IMR-90 (cell line): ENCODE results near the gene CC2D2A. TPM values are rescaled to one million over a fixed set of nuclear protein-coding genes. Genes with fewer than 3 reads are reported as not detected.

Experiments
- ATAC-seq: fragments of 200-7000 bp; cut with Tn5 transposase; 2 replicates; pipeline ENCODE4 v1.9.1; 2020; ENCODE audit warnings: low read depth, mild to moderate bottlenecking, moderate library complexity
- BruUV-seq: library from RNA; stranded (reverse); fragments of 400-500 nt; replicated peaks from 2 replicates; lab custom pipeline; 2021; lab: Mats Ljungman, UMichigan
- CTCF ChIA-PET: fragments of 300-600 bp; formaldehyde crosslinking; extraction: SDS; loops from one replicate; lab custom pipeline; 2021; ENCODE audit warnings: antibody characterized with exemption; lab: Yijun Ruan, JAX
- POLR2A ChIA-PET: fragments of 300-600 bp; sonication (Branson Sonifier 250); formaldehyde crosslinking; loops from one replicate; lab custom pipeline; 2022; ENCODE audit warnings: antibody characterized with exemption; ENCODE audit not compliant: unreplicated experiment; lab: Charles Lee
- DNase-seq: peaks from one replicate; pipeline ENCODE4 v3.0.0; 2013
- H2AFZ ChIP-seq: replicated peaks from 2 replicates; pipeline ENCODE3; 2013; ENCODE audit warnings: low read length, mild to moderate bottlenecking; ENCODE audit not compliant: poor library complexity
- H2AK5ac ChIP-seq: 2 replicates; pipeline ENCODE4 v1.6.1; 2013; ENCODE audit warnings: low read depth, low read length, inconsistent platforms
- H2AK9ac ChIP-seq: replicated peaks from 2 replicates; pipeline ENCODE3; 2013; ENCODE audit warnings: mild to moderate bottlenecking, low read depth, low read length, moderate library complexity; ENCODE audit not compliant: poor library complexity
- H2BK120ac ChIP-seq: 2 replicates; pipeline ENCODE4 v1.6.1; 2013; ENCODE audit warnings: low read depth, low read length, inconsistent platforms
- H2BK15ac ChIP-seq: 3 replicates; pipeline ENCODE4 v1.6.1; 2013; ENCODE audit warnings: low read depth, low read length, inconsistent platforms
- H2BK20ac ChIP-seq: 2 replicates; pipeline ENCODE4 v1.6.1; 2013; ENCODE audit warnings: low read depth, mild to moderate bottlenecking, inconsistent platforms, low read length, moderate library complexity
- H2BK5ac ChIP-seq: 2 replicates; pipeline ENCODE4 v1.6.1; 2013; ENCODE audit warnings: mild to moderate bottlenecking, low read depth, low read length, inconsistent platforms; ENCODE audit not compliant: poor library complexity, severe bottlenecking
- H3K14ac ChIP-seq: replicated peaks from 2 replicates; pipeline ENCODE4 v1.6.1; 2013; ENCODE audit warnings: low read depth, low read length, inconsistent platforms
- H3K18ac ChIP-seq: 2 replicates; pipeline ENCODE4 v1.6.1; 2013; ENCODE audit warnings: low read depth, low read length, control low read depth
- H3K23ac ChIP-seq: 2 replicates; pipeline ENCODE4 v1.6.1; 2013; ENCODE audit warnings: low read depth, low read length, inconsistent platforms
- H3K27ac ChIP-seq: 2 replicates; pipeline ENCODE4 v1.5.1; 2013; ENCODE audit warnings: mild to moderate bottlenecking, control low read depth, low read length; ENCODE audit not compliant: insufficient read depth
- H3K27me3 ChIP-seq: 2 replicates; pipeline ENCODE4 v1.6.1; 2013; ENCODE audit warnings: low read length; ENCODE audit not compliant: control insufficient read depth, insufficient read depth
- H3K36me3 ChIP-seq: 2 replicates; pipeline ENCODE4 v1.6.1; 2013; ENCODE audit warnings: low read length, mixed read lengths; ENCODE audit not compliant: control insufficient read depth, insufficient read depth
- H3K4ac ChIP-seq: 2 replicates; pipeline ENCODE4 v1.6.1; 2013; ENCODE audit warnings: low read depth, low read length, inconsistent platforms
- H3K4me1 ChIP-seq: 2 replicates; pipeline ENCODE4 v1.6.1; 2013; ENCODE audit warnings: low read length, mixed read lengths; ENCODE audit not compliant: control insufficient read depth, insufficient read depth
- H3K4me2 ChIP-seq: 2 replicates; pipeline ENCODE4 v1.6.1; 2013; ENCODE audit warnings: low read depth, mild to moderate bottlenecking, control low read depth, low read length, moderate library complexity
- H3K4me3 ChIP-seq: 2 replicates; pipeline ENCODE4 v1.5.1; 2013; ENCODE audit warnings: low read depth, mild to moderate bottlenecking, control low read depth, low read length, moderate library complexity; ENCODE audit not compliant: insufficient read depth
- H3K56ac ChIP-seq: 2 replicates; pipeline ENCODE4 v1.6.1; 2013; ENCODE audit warnings: low read length, inconsistent platforms; ENCODE audit not compliant: insufficient read depth; ENCODE audit errors: extremely low read depth
- H3K79me1 ChIP-seq, 2 experiments: 2 replicates each; pipeline ENCODE4 v1.6.1; 2013; ENCODE audit warnings: low read length in 2 of 2, inconsistent platforms in 1 of 2, low read depth in 1 of 2
- H3K9ac ChIP-seq: 2 replicates; pipeline ENCODE4 v1.6.1; 2013; ENCODE audit warnings: low read depth, low read length, control low read depth
- H3K9me1 ChIP-seq: 2 replicates; pipeline ENCODE4 v1.6.1; 2013; ENCODE audit warnings: low read length, inconsistent platforms; ENCODE audit not compliant: insufficient read depth
- H3K9me3 ChIP-seq: 2 replicates; pipeline ENCODE4 v1.6.1; 2013; ENCODE audit warnings: low read length; ENCODE audit not compliant: control insufficient read depth, insufficient read depth
- H4K20me1 ChIP-seq: 2 replicates; pipeline ENCODE4 v1.6.1; 2013; ENCODE audit warnings: low read length, inconsistent platforms; ENCODE audit not compliant: insufficient read depth
- H4K5ac ChIP-seq: 2 replicates; pipeline ENCODE4 v1.6.1; 2013; ENCODE audit warnings: mild to moderate bottlenecking, low read depth, low read length, control low read depth
- H4K8ac ChIP-seq, 2 experiments: 2 replicates each; pipeline ENCODE4 v1.6.1; 2013; ENCODE audit warnings: low read depth in 2 of 2, low read length in 2 of 2, control low read depth in 1 of 2, inconsistent platforms in 1 of 2
- H4K91ac ChIP-seq: 2 replicates; pipeline ENCODE4 v1.6.1; 2013; ENCODE audit warnings: low read depth, low read length, inconsistent platforms; ENCODE audit not compliant: insufficient read depth
- BHLHE40 ChIP-seq: fragments of 150-350 bp; IDR thresholded peaks from 2 replicates; pipeline ENCODE4 v1.6.1; 2016; ENCODE audit warnings: mild to moderate bottlenecking, low read depth, low read length
- CEBPB ChIP-seq: IDR thresholded peaks from 2 replicates; pipeline ENCODE4 v1.6.1; 2012; ENCODE audit warnings: low read depth, low read length, improper control_type of control experiment
- CHD1 ChIP-seq: IDR thresholded peaks from 2 replicates; pipeline ENCODE4 v1.6.1; 2012; ENCODE audit warnings: low read depth, low read length, improper control_type of control experiment
- CTCF ChIP-seq: conservative IDR thresholded peaks from 2 replicates; pipeline ENCODE4 v1.5.1; 2012; ENCODE audit warnings: mild to moderate bottlenecking, low read depth, low read length, improper control_type of control experiment
- ELK1 ChIP-seq: fragments of 150-350 bp; IDR thresholded peaks from 2 replicates; pipeline ENCODE4 v1.6.1; 2016; ENCODE audit warnings: low read depth, mild to moderate bottlenecking, low read length, moderate library complexity, borderline replicate concordance
- FOS ChIP-seq: fragments of 150-350 bp; IDR thresholded peaks from 2 replicates; pipeline ENCODE4 v1.6.1; 2016; ENCODE audit warnings: low read depth, low read length
- MAFK ChIP-seq: IDR thresholded peaks from 2 replicates; pipeline ENCODE4 v1.6.1; 2012; ENCODE audit warnings: low read depth, low read length, improper control_type of control experiment
- RAD21 ChIP-seq: IDR thresholded peaks from 2 replicates; pipeline ENCODE4 v1.6.1; 2012; ENCODE audit warnings: low read length, improper control_type of control experiment
- RCOR1 ChIP-seq: IDR thresholded peaks from 2 replicates; pipeline ENCODE4 v1.6.1; 2012; ENCODE audit warnings: mild to moderate bottlenecking, low read length, improper control_type of control experiment; ENCODE audit not compliant: insufficient replicate concordance
- RFX5 ChIP-seq: IDR thresholded peaks from 2 replicates; pipeline ENCODE4 v1.8.0; 2012; ENCODE audit warnings: low read depth, mild to moderate bottlenecking, low read length, moderate library complexity
- USF2 ChIP-seq: fragments of 150-350 bp; IDR thresholded peaks from 2 replicates; pipeline ENCODE4 v1.6.1; 2017; ENCODE audit warnings: mild to moderate bottlenecking, antibody characterized with exemption, low read length, low read depth
- WGBS, 2 experiments: methylation state at CpG; one replicate each; pipeline versions ENCODE4 v1.1.5 to v1.1.7; 2013; ENCODE audit warnings: missing lambda C conversion rate in 2 of 2; ENCODE audit not compliant: insufficient read length in 1 of 2; ENCODE audit errors: extremely low coverage in 2 of 2; 5-methylcytosine and 5-hydroxymethylcytosine counted together
- dilution Hi-C: fragments of 300-500 bp; cut with HindIII; formaldehyde crosslinking; loops from one replicate; pipeline ENCODE4 v1.14.3; 2018; ENCODE audit warnings: low sequenced_read_pairs; ENCODE audit not compliant: unreplicated experiment
- in situ Hi-C: fragments of 300-500 bp; cut with MboI; formaldehyde crosslinking; loops from 3 replicates; pipeline ENCODE4 v1.14.3; 2019; ENCODE audit warnings: low sequenced_read_pairs, inconsistent platforms, mixed read lengths
- intact Hi-C: fragments of 100-400 bp; cut with micrococcal nuclease; formaldehyde crosslinking; loops from 2 replicates; pipeline ENCODE4 v1.10.0; 2022
- polyA plus RNA-seq, 3 experiments: library from polyadenylated mRNA; depleted of rRNA; stranded (reverse); fragments of >200 nt; gene quantifications; 2 replicates each; pipeline ENCODE4 v1.2.3, GENCODE V29; 2012; ENCODE audit warnings: low replicate concordance in 1 of 3
- total RNA-seq: library from RNA; depleted of rRNA; stranded (reverse); fragments of >200 nt; gene quantifications from 2 replicates; pipeline ENCODE4 v1.2.3, GENCODE V29; 2012

CC2D2A gene
- total and polyA plus RNA-seq, 2 of the 4 experiments (the other 2 are of a cell fraction) = 20.8 to 26.3 TPM

DNA sequence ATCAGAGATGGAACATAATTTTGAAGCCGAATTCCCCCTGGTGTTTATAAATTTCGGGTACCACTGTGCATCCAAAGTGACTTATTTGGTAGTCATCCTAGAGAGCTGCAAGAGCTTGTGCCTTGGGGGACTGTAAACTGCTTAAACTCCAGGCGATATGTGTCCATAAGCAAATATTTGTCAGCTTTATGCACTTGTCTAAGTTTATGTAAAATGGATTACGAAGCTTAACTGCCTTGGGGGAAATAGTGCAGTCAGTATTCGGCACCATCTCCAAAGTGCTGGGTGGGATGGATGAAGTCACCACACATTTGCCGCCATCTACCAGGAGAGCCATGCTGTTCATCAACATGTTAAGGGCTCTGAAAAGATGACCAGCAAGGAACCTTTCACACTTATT is 65.9 kb downstream of the CC2D2A start:
- H2AFZ ChIP-seq = no peak overlapping the region
- WGBS, 2 experiments = 93% methylated on average over 3 of the region's 6 CpGs; no CpG with 5 or more reads in 1 of the 2 experiments
- H2AK9ac ChIP-seq = no peak overlapping the region
- no peaks in the 10 kb centered on the region for H3K9me3 ChIP-seq
- H2BK5ac ChIP-seq = no peak overlapping the region
- H4K20me1 ChIP-seq = no peaks in the 10 kb centered on the region
- POLR2A ChIA-PET = no interaction called here
- H2AK5ac ChIP-seq = no peak overlapping the region
- H3K27me3 ChIP-seq = no peaks in the 10 kb centered on the region
- CTCF ChIA-PET = no interaction called here
- no peak overlapping the region for H3K56ac ChIP-seq
- no peak overlapping the region for H3K9ac ChIP-seq
- H3K27ac ChIP-seq = no peak overlapping the region
- no peak overlapping the region for H4K8ac ChIP-seq
- no peak overlapping the region for H4K5ac ChIP-seq
- in situ Hi-C loops (no loop called here), intact Hi-C loops (no loop called here), dilution Hi-C loops (no loop called here)
- no peak overlapping the region for H2BK15ac ChIP-seq
- no peaks in the 10 kb centered on the region for H3K9me1 ChIP-seq
- no peak overlapping the region for H3K18ac ChIP-seq
- H3K4ac ChIP-seq = no peak overlapping the region
- no peak overlapping the region for H4K91ac ChIP-seq
- no peak overlapping the region for H3K23ac ChIP-seq
- no peak overlapping the region for H3K14ac ChIP-seq
- H2BK120ac ChIP-seq = no peak overlapping the region
- no peaks in the 10 kb centered on the region for H3K79me1 ChIP-seq
- no peak overlapping the region for H3K4me3 ChIP-seq
- ATAC-seq (no peak), DNase-seq (no peak)
- BruUV-seq = no TSS peak
- peaks cover 12% of the 10 kb centered on the region for H3K36me3 ChIP-seq
- H3K4me2 ChIP-seq = no peak overlapping the region
- no peak overlapping the region for H2BK20ac ChIP-seq
- TF ChIP-seq RAD21 (no peak), CTCF (no peak), BHLHE40 (no peak), USF2 (no peak), FOS (no peak), CEBPB (no peak), ELK1 (no peak), MAFK (no peak), CHD1 (no peak), RCOR1 (no peak), RFX5 (no peak)
- H3K4me1 ChIP-seq = no peaks in the 10 kb centered on the region
